NCI-H1048 (cell line): ENCODE measurements around the gene PSMB1.
"Not testable (repeated sequence)": the region's sequence is repeated elsewhere in the genome, so short reads cannot be mapped to it uniquely, and the experiment has no call there.

Experiments used
- DNase-seq: peaks from one replicate; lab custom pipeline; 2025; lab: John Stamatoyannopoulos, UW

PSMB1 gene

GRCh38 chr6:170502733-170503413, 50.2 kb downstream of the PSMB1 start:
- not testable (repeated sequence) for DNase-seq

- not testable (repeated sequence) for DNase-seq
Observed at GRCh38 chr6:170502268-170502667, 50.8 kb downstream of the PSMB1 start.

DNA sequence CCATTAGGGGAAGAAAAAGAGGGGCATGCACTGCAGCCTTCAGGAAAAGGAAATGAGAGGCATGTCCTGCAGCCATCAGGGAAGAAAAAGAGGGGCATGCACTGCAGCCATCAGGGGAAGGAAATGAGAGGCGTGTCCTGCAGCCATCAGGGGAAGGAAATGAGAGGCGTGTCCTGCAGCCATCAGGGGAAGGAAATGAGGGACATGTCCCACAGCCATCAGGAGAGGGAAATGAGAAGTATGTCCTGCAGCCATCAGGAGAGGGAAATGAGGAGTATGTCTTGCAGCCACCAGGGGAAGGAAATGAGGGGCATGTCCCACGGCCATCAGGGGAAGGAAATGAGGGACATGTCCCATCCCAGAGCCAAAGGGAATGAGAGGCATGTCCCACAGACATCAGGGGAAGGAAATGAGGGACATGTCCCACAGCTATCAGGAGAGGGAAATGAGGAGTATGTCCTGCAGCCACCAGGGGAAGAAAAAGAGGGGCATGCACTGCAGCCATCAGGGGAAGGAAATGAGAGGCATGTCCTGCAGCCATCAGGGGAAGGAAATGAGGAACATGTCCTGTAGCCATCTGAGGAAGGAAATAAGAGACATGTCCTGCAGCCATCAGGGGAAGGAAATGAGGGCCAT, 52.0 kb downstream of the PSMB1 start:
- no peak for DNase-seq

GRCh38 chr6:170497841-170498301, 55.2 kb downstream of the PSMB1 start:
- no peak for DNase-seq

GRCh38 chr6:170493354-170493753, 59.8 kb downstream of the PSMB1 start:
- DNase-seq: no peak

- DNase-seq: no peak
Observed at GRCh38 chr6:170490259-170490658, 62.8 kb downstream of the PSMB1 start.

DNA sequence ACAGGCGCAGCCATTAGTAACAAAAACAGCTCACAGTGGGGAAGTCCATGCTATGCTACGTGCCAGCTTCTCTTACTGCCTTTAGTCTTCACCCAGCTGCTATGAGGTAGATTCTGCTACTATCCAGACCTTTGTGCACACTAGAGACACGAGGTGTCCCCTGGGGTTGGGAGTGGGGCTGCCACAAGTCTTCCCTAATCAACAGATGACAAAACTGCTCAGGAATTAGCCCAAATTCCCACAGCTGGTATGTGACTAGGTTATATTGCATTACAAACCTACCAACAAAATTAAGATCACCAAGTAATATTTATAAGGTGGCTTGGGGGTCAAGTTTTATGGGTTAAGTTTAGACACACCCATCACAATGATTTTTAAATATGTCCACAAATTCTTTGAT, 63.3 kb downstream of the PSMB1 start:
- DNase-seq: no peak

DNA sequence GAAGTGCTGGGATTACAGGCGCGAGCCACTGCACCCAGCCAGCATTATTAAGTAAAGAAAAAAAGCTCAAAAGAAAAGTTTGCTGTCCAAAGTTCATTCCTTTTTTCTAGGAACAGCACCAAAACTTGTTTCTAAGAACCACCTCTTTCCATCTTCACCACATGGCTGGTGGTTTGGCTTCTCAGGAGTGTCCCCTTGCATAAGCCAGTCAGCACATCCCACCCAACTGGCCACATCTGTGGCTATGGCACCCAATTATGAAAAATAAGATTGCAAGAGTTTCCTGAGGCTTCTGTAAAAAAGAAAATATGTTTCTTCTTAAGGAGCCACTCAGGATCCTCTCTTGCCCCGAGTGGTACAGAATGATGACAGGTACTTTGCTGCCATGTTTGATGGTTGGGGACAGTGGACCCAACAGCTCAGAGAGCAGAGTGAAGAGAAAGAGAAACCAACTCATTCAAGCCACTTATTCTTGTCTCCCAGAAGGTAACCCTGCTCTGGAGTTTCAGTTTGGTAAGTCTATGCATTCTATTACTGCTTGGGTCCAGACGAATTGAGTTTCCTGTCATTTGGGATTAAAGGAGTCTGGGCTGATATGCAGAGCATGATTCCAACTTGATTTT, 65.3 kb downstream of the PSMB1 start:
- DNase-seq: no peak

DNA sequence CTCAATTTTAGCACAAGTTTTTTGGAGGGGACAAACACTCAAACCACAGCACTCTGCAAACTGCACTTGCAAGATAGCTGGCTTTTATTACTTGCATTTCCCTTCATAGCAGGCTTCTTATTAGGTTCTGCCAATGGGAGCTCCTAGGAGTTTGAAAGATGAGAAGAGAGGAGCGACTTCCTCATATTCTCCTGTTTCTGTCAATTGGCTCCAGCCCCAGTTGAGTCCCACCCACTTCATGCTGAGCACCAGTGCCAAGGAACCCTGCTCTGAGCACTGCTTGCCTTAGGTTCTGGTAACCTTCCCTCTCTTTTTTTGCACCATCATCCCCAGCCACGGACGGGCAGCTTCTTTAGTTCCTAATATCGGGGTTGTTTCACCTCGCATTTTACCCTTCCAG, 67.9 kb downstream of the PSMB1 start:
- no peak for DNase-seq
